ENCODE data around the gene THY1. TPM values are rescaled to one million over a fixed set of nuclear protein-coding genes. Genes with fewer than 3 reads are reported as not detected.

THY1 gene
- polyA plus RNA-seq, 1 donor from 2014 or later, result 98.3 TPM

DNA sequence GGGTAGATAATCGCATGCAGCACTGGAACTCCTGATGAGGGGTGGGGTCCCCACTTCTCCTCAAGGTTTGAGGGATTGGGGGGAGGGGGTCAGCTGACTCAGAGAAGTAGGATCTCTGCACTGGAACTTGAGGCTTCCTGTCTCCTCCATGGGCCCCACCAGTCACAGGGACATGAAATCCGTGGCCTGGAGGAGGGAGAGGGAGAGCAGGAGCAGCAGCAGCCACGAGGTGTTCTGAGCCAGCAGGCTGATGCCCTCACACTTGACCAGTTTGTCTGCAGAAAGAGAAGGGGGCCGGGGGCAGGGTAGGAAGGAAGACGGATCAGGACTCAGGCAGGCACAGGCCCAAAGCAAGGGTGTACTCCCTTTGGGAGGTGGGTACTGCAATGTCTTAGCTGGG lies 3.7 kb downstream of the THY1 start:
- H3K27me3 ChIP-seq (ENCODE audit: insufficient read depth, low read depth, low read length), result no peaks in the 10 kb centered on the region
- no peaks in the 10 kb centered on the region for H3K9me3 ChIP-seq (ENCODE audit: low read length)
- no peak overlapping the region for H3K27ac ChIP-seq (ENCODE audit: low read length)
- no peaks in the 10 kb centered on the region for H3K36me3 ChIP-seq (ENCODE audit: insufficient read depth, low read length)
- no peaks in the 10 kb centered on the region for H3K9me2 ChIP-seq (ENCODE audit: insufficient read depth, low read length)
- no peak overlapping the region for H2AFZ ChIP-seq (ENCODE audit: low read depth, low read length)
- H4K20me1 ChIP-seq (ENCODE audit: insufficient read depth), result no peaks in the 10 kb centered on the region
- H3F3A ChIP-seq (ENCODE audit: insufficient read depth, low read length, poor library complexity, severe bottlenecking), result no peaks in the 10 kb centered on the region
- no peak overlapping the region for H3K4me2 ChIP-seq (ENCODE audit: low read length)
- TF ChIP-seq EP300 (conservative IDR thresholded peaks at IDR 0.05; ENCODE audit: poor library complexity, severe bottlenecking), result no peak
- TF ChIP-seq MXI1 (conservative IDR thresholded peaks at IDR 0.05; ENCODE audit: poor library complexity, severe bottlenecking), result no peak
- TF ChIP-seq, protein P1, sequence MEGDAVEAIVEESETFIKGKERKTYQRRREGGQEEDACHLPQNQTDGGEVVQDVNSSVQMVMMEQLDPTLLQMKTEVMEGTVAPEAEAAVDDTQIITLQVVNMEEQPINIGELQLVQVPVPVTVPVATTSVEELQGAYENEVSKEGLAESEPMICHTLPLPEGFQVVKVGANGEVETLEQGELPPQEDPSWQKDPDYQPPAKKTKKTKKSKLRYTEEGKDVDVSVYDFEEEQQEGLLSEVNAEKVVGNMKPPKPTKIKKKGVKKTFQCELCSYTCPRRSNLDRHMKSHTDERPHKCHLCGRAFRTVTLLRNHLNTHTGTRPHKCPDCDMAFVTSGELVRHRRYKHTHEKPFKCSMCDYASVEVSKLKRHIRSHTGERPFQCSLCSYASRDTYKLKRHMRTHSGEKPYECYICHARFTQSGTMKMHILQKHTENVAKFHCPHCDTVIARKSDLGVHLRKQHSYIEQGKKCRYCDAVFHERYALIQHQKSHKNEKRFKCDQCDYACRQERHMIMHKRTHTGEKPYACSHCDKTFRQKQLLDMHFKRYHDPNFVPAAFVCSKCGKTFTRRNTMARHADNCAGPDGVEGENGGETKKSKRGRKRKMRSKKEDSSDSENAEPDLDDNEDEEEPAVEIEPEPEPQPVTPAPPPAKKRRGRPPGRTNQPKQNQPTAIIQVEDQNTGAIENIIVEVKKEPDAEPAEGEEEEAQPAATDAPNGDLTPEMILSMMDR (IDR thresholded peaks at IDR 0.05; ENCODE audit: poor library complexity, severe bottlenecking), result no peak
- no peak for TF ChIP-seq TAF1 (IDR thresholded peaks at IDR 0.05; ENCODE audit: low read depth)
- no peak for TF ChIP-seq RAD21 (conservative IDR thresholded peaks at IDR 0.05)
- TF ChIP-seq, protein P2, sequence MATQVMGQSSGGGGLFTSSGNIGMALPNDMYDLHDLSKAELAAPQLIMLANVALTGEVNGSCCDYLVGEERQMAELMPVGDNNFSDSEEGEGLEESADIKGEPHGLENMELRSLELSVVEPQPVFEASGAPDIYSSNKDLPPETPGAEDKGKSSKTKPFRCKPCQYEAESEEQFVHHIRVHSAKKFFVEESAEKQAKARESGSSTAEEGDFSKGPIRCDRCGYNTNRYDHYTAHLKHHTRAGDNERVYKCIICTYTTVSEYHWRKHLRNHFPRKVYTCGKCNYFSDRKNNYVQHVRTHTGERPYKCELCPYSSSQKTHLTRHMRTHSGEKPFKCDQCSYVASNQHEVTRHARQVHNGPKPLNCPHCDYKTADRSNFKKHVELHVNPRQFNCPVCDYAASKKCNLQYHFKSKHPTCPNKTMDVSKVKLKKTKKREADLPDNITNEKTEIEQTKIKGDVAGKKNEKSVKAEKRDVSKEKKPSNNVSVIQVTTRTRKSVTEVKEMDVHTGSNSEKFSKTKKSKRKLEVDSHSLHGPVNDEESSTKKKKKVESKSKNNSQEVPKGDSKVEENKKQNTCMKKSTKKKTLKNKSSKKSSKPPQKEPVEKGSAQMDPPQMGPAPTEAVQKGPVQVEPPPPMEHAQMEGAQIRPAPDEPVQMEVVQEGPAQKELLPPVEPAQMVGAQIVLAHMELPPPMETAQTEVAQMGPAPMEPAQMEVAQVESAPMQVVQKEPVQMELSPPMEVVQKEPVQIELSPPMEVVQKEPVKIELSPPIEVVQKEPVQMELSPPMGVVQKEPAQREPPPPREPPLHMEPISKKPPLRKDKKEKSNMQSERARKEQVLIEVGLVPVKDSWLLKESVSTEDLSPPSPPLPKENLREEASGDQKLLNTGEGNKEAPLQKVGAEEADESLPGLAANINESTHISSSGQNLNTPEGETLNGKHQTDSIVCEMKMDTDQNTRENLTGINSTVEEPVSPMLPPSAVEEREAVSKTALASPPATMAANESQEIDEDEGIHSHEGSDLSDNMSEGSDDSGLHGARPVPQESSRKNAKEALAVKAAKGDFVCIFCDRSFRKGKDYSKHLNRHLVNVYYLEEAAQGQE (IDR thresholded peaks at IDR 0.05; ENCODE audit: borderline replicate concordance), result no peak
- TF ChIP-seq POLR2AphosphoS5 (IDR thresholded peaks at IDR 0.05), result no peak
- TF ChIP-seq EZH2 (IDR thresholded peaks at IDR 0.05; ENCODE audit: borderline replicate concordance, insufficient read depth, low read length, poor library complexity, severe bottlenecking), result no peak
- TF ChIP-seq SMC3 (conservative IDR thresholded peaks at IDR 0.05; ENCODE audit: poor library complexity), result no peak
- no peak overlapping the region for H3K4me3 ChIP-seq (ENCODE audit: low read length)
- peaks cover 4% of the 10 kb centered on the region for H3K79me2 ChIP-seq (replicated peaks; ENCODE audit: insufficient read depth, low read length)
- no peak overlapping the region for H3K9ac ChIP-seq (ENCODE audit: low read length)

- Histone ChIP-seq H4K20me1 (ENCODE audit: insufficient read depth) (no peaks in the 10 kb centered on the region), H3K27me3 (ENCODE audit: insufficient read depth, low read depth, low read length) (no peaks in the 10 kb centered on the region), H3K36me3 (ENCODE audit: insufficient read depth, low read length) (no peaks in the 10 kb centered on the region), H3K9me3 (ENCODE audit: low read length) (no peaks in the 10 kb centered on the region), H3K4me2 (ENCODE audit: low read length) (no peak overlapping the region), H3F3A (ENCODE audit: insufficient read depth, low read length, poor library complexity, severe bottlenecking) (no peaks in the 10 kb centered on the region), H3K4me3 (ENCODE audit: low read length) (no peak overlapping the region), H3K27ac (ENCODE audit: low read length) (no peak overlapping the region), H3K9ac (ENCODE audit: low read length) (no peak overlapping the region), H3K9me2 (ENCODE audit: insufficient read depth, low read length) (no peaks in the 10 kb centered on the region), H3K79me2 (replicated peaks; ENCODE audit: insufficient read depth, low read length) (peaks cover 4% of the 10 kb centered on the region), H2AFZ (ENCODE audit: low read depth, low read length) (no peak overlapping the region)
- TF ChIP-seq EP300 (conservative IDR thresholded peaks at IDR 0.05; ENCODE audit: poor library complexity, severe bottlenecking), result no peak
- TF ChIP-seq, protein P1 (IDR thresholded peaks at IDR 0.05; ENCODE audit: poor library complexity, severe bottlenecking), result no peak
- TF ChIP-seq EZH2 (IDR thresholded peaks at IDR 0.05; ENCODE audit: borderline replicate concordance, insufficient read depth, low read length, poor library complexity, severe bottlenecking), result no peak
- no peak for TF ChIP-seq RAD21 (conservative IDR thresholded peaks at IDR 0.05)
- no peak for TF ChIP-seq POLR2AphosphoS5 (IDR thresholded peaks at IDR 0.05)
- TF ChIP-seq, protein P2 (IDR thresholded peaks at IDR 0.05; ENCODE audit: borderline replicate concordance), result no peak
- no peak for TF ChIP-seq TAF1 (IDR thresholded peaks at IDR 0.05; ENCODE audit: low read depth)
- no peak for TF ChIP-seq MXI1 (conservative IDR thresholded peaks at IDR 0.05; ENCODE audit: poor library complexity, severe bottlenecking)
- no peak for TF ChIP-seq SMC3 (conservative IDR thresholded peaks at IDR 0.05; ENCODE audit: poor library complexity)
Observed at GRCh38 chr11:119418759-119419158, 4.2 kb downstream of the THY1 start.
